ENCODE results near the gene LYG2.
"Not testable (repeated sequence)": the region's sequence is repeated elsewhere in the genome, so short reads cannot be mapped to it uniquely, and the experiment has no call there.

Gene LYG2, protein sequence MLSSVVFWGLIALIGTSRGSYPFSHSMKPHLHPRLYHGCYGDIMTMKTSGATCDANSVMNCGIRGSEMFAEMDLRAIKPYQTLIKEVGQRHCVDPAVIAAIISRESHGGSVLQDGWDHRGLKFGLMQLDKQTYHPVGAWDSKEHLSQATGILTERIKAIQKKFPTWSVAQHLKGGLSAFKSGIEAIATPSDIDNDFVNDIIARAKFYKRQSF

DNA sequence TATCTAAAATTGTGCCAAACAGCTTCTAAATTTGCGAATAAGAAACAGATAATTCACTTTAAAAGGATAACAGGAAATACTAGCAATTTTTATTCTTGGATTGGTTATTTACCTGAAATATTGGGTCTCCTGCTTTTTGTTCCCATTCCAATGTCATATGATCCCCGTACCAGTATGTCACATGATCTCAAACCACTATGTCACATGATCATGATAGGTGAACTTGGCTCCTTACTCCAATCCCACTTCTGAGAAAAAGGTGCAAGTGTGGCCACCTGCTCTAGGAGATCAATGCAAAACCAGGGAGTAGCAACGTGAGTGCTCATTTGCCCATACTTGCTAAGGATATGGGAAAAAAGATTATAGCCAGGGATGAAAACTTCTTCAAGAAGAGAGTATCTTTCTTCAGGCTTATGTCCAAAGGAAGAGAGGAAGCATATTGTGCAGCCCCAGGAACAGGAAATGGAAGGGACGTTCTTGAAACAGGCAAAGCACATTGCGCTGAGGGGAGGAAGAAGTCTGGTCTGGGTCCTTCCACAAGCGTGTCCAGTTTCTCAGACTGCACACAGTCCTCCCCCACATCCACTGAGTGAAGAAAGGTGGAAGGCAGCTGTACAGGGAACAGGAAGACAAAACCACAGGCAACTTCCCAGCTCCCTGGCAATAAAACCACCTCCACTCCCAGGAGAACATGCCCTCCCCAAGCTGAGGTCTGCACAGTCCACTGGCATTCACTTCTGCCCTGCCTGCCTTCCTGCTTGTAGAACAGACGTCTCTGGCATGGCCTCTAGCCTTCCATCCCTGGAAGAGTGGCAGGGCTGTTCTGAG lies at the start of gene LYG2:
TSS of gene LYG2 (minus strand) at position 176 of the 828 bp plus-strand sequence. CDS start 1,406 bp downstream, outside the sequence.
- H3K4me2 ChIP-seq (ENCODE audit: low read length): no peak within 1 kb of the TSS
- no peaks in the 10 kb centered on the region for H3K9me2 ChIP-seq (replicated peaks; ENCODE audit: control insufficient read depth, low read length)
- TF ChIP-seq, protein P1, sequence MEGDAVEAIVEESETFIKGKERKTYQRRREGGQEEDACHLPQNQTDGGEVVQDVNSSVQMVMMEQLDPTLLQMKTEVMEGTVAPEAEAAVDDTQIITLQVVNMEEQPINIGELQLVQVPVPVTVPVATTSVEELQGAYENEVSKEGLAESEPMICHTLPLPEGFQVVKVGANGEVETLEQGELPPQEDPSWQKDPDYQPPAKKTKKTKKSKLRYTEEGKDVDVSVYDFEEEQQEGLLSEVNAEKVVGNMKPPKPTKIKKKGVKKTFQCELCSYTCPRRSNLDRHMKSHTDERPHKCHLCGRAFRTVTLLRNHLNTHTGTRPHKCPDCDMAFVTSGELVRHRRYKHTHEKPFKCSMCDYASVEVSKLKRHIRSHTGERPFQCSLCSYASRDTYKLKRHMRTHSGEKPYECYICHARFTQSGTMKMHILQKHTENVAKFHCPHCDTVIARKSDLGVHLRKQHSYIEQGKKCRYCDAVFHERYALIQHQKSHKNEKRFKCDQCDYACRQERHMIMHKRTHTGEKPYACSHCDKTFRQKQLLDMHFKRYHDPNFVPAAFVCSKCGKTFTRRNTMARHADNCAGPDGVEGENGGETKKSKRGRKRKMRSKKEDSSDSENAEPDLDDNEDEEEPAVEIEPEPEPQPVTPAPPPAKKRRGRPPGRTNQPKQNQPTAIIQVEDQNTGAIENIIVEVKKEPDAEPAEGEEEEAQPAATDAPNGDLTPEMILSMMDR (IDR thresholded peaks at IDR 0.05; ENCODE audit: low read depth, low read length, poor library complexity, severe bottlenecking): no peak
- TF ChIP-seq EZH2phosphoT487 (IDR thresholded peaks at IDR 0.05; ENCODE audit: borderline replicate concordance, low read length): no peak
- no peaks in the 10 kb centered on the region for H3K4me1 ChIP-seq (ENCODE audit: control insufficient read depth, low read length)
- H3K27ac ChIP-seq (ENCODE audit: low read depth, low read length): no peak within 1 kb of the TSS
- no peaks in the 10 kb centered on the region for H3K27me3 ChIP-seq (ENCODE audit: control insufficient read depth, low read length)
- H3K36me3 ChIP-seq (ENCODE audit: control insufficient read depth, low read length): no peaks in the 10 kb centered on the region
- no peaks in the 10 kb centered on the region for H3F3A ChIP-seq (ENCODE audit: control insufficient read depth, insufficient read depth)
- H3K4me3 ChIP-seq (ENCODE audit: low read length): no peak within 1 kb of the TSS
- no peaks in the 10 kb centered on the region for H3K79me2 ChIP-seq (ENCODE audit: control insufficient read depth, low read length)
- H4K20me1 ChIP-seq (ENCODE audit: control insufficient read depth, insufficient read depth, low read depth, low read length): no peaks in the 10 kb centered on the region
- no peaks in the 10 kb centered on the region for H3K9me3 ChIP-seq (ENCODE audit: control insufficient read depth, insufficient read depth, low read length)

DNA sequence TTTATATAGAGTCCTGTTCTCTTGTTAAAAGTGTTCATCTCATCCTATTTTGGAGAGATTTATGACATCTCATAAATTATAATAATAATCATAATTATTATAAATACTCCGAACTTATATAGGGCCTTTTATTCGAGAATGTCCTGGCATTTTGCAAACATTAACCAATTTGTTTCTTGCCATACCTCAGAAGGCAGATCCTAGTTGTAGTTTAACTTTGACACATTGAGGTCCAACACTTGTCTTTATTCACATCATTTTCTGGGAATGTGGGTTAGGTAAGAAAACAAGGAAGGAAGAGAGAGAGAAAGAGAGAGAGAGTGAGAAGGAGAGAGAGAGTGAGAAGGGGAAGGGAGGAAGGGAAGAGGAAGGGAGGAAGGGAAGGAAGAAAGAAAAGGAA lies 45.6 kb upstream of the LYG2 start, which contains the start of gene LYG1:
TSS of gene LYG1 (minus strand) at position 101 of the 400 bp plus-strand sequence. CDS start 5,527 bp downstream, outside the sequence.
- not testable (repeated sequence) for H3F3A ChIP-seq (ENCODE audit: control insufficient read depth, insufficient read depth); H3K79me2 ChIP-seq (ENCODE audit: control insufficient read depth, low read length); H3K4me2 ChIP-seq (ENCODE audit: low read length); H3K9me2 ChIP-seq (replicated peaks; ENCODE audit: control insufficient read depth, low read length); H3K9me3 ChIP-seq (ENCODE audit: control insufficient read depth, insufficient read depth, low read length); H3K4me1 ChIP-seq (ENCODE audit: control insufficient read depth, low read length); H4K20me1 ChIP-seq (ENCODE audit: control insufficient read depth, insufficient read depth, low read depth, low read length); H3K27me3 ChIP-seq (ENCODE audit: control insufficient read depth, low read length); H3K36me3 ChIP-seq (ENCODE audit: control insufficient read depth, low read length); H3K27ac ChIP-seq (ENCODE audit: low read depth, low read length); H3K4me3 ChIP-seq (ENCODE audit: low read length)

DNA sequence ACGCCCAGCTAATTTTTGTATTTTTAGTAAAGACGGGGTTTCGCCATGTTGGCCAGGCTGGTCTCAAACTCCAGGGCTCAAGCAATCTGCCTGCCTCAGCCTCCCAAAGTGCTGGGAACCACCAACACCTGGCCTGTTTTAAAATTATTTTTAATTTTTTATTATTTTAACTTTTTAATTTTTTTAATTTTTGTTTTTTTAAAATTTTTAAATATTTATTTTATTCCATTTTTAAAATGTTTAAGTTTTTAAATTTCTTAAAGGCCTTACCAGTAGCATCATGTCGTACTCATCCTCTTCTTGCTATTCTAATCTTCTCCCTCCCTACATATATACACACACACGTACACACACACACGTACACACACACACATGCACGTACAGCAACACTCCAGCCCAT lies 44.1 kb upstream of the LYG2 start:
- H3K9me2 ChIP-seq (replicated peaks; ENCODE audit: control insufficient read depth, low read length): no peaks in the 10 kb centered on the region
- no peaks in the 10 kb centered on the region for H3K4me1 ChIP-seq (ENCODE audit: control insufficient read depth, low read length)
- H3K9me3 ChIP-seq (ENCODE audit: control insufficient read depth, insufficient read depth, low read length): no peaks in the 10 kb centered on the region
- H3K27ac ChIP-seq (ENCODE audit: low read depth, low read length): no peak overlapping the region
- H3F3A ChIP-seq (ENCODE audit: control insufficient read depth, insufficient read depth): no peaks in the 10 kb centered on the region
- no peaks in the 10 kb centered on the region for H4K20me1 ChIP-seq (ENCODE audit: control insufficient read depth, insufficient read depth, low read depth, low read length)
- no peaks in the 10 kb centered on the region for H3K36me3 ChIP-seq (ENCODE audit: control insufficient read depth, low read length)
- TF ChIP-seq, protein P1 (IDR thresholded peaks at IDR 0.05; ENCODE audit: low read depth, low read length, poor library complexity, severe bottlenecking): no peak
- TF ChIP-seq EZH2phosphoT487 (IDR thresholded peaks at IDR 0.05; ENCODE audit: borderline replicate concordance, low read length): no peak
- no peak overlapping the region for H3K4me3 ChIP-seq (ENCODE audit: low read length)
- no peaks in the 10 kb centered on the region for H3K27me3 ChIP-seq (ENCODE audit: control insufficient read depth, low read length)
- H3K79me2 ChIP-seq (ENCODE audit: control insufficient read depth, low read length): no peaks in the 10 kb centered on the region
- H3K4me2 ChIP-seq (ENCODE audit: low read length): no peak overlapping the region

DNA sequence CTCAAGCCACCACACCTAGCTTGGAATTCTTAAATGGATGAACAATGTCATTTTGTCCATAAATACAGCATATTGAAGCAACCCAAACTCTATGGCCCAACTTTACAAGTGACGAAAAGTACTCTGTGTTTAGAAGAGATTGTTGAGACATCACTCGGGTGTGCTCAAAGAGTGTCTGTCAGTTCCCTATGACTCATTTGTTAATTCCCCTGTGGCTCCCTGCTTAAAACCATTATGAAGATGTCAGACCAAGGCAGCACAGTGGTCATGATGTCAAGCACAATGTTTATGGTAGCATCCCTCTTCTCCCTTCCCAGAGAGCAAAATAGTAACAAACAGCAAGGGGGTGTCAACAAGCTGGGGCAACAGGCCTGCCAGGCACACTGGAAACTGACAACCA lies 42.5 kb upstream of the LYG2 start:
- no peaks in the 10 kb centered on the region for H3K4me1 ChIP-seq (ENCODE audit: control insufficient read depth, low read length)
- H3K9me2 ChIP-seq (replicated peaks; ENCODE audit: control insufficient read depth, low read length): no peaks in the 10 kb centered on the region
- TF ChIP-seq EZH2phosphoT487 (IDR thresholded peaks at IDR 0.05; ENCODE audit: borderline replicate concordance, low read length): no peak
- TF ChIP-seq, protein P1 (IDR thresholded peaks at IDR 0.05; ENCODE audit: low read depth, low read length, poor library complexity, severe bottlenecking): no peak
- H4K20me1 ChIP-seq (ENCODE audit: control insufficient read depth, insufficient read depth, low read depth, low read length): no peaks in the 10 kb centered on the region
- H3K27me3 ChIP-seq (ENCODE audit: control insufficient read depth, low read length): no peaks in the 10 kb centered on the region
- no peaks in the 10 kb centered on the region for H3F3A ChIP-seq (ENCODE audit: control insufficient read depth, insufficient read depth)
- no peaks in the 10 kb centered on the region for H3K36me3 ChIP-seq (ENCODE audit: control insufficient read depth, low read length)
- no peaks in the 10 kb centered on the region for H3K9me3 ChIP-seq (ENCODE audit: control insufficient read depth, insufficient read depth, low read length)
- no peak overlapping the region for H3K4me2 ChIP-seq (ENCODE audit: low read length)
- no peaks in the 10 kb centered on the region for H3K79me2 ChIP-seq (ENCODE audit: control insufficient read depth, low read length)
- H3K27ac ChIP-seq (ENCODE audit: low read depth, low read length): no peak overlapping the region
- no peak overlapping the region for H3K4me3 ChIP-seq (ENCODE audit: low read length)

Measured in DOHH2 (cell line).